ENCODE measurements around the gene MPZL3.

Gene MPZL3

GRCh38 chr11:118251858-118252652, at the start of gene MPZL3:
Gene MPZL3 (minus strand): TSS chr11:118252365. CDS start chr11:118252294, 71 bp downstream.
- DNase-seq (ENCODE audit: low read depth in 2 of 2): peak; percentile 41 to 42

- no peak for DNase-seq (ENCODE audit: low read depth in 2 of 2)
These were observed 49.5 kb upstream of the MPZL3 start for GRCh38 chr11:118301600-118302195.

GRCh38 chr11:118295815-118296454, 43.8 kb upstream of the MPZL3 start:
- DNase-seq (ENCODE audit: low read depth in 2 of 2): no peak

- no peak for DNase-seq (ENCODE audit: low read depth in 2 of 2)
These were observed 43.0 kb upstream of the MPZL3 start for GRCh38 chr11:118295199-118295598.

- DNase-seq (ENCODE audit: low read depth in 2 of 2): no peak
These were observed 41.9 kb upstream of the MPZL3 start for GRCh38 chr11:118294053-118294452.

- DNase-seq (ENCODE audit: low read depth in 2 of 2): peak in 1 of 2 experiments; percentile 2
These were observed 39.4 kb upstream of the MPZL3 start for GRCh38 chr11:118291477-118292135.

GRCh38 chr11:118290923-118291322, 38.8 kb upstream of the MPZL3 start:
- no peak for DNase-seq (ENCODE audit: low read depth in 2 of 2)

- peak; percentile 13 to 18 for DNase-seq (ENCODE audit: low read depth in 2 of 2)
These were observed 37.2 kb upstream of the MPZL3 start for GRCh38 chr11:118289401-118289800.

GRCh38 chr11:118287006-118287405, 34.8 kb upstream of the MPZL3 start:
- DNase-seq (ENCODE audit: low read depth in 2 of 2): peak in 1 of 2 experiments; percentile 9

- no peak for DNase-seq (ENCODE audit: low read depth in 2 of 2)
These were observed 34.4 kb upstream of the MPZL3 start for GRCh38 chr11:118286545-118286944.

GRCh38 chr11:118283756-118284350, 31.7 kb upstream of the MPZL3 start:
- DNase-seq (ENCODE audit: low read depth in 2 of 2): no peak

GRCh38 chr11:118283037-118283636, 31.0 kb upstream of the MPZL3 start:
- no peak for DNase-seq (ENCODE audit: low read depth in 2 of 2)

- no peak for DNase-seq (ENCODE audit: low read depth in 2 of 2)
These were observed 30.4 kb upstream of the MPZL3 start for GRCh38 chr11:118282606-118283005.

GRCh38 chr11:118281284-118281683, 29.1 kb upstream of the MPZL3 start:
- DNase-seq (ENCODE audit: low read depth in 2 of 2): no peak

GRCh38 chr11:118277312-118277711, 25.1 kb upstream of the MPZL3 start:
- DNase-seq (ENCODE audit: low read depth in 2 of 2): no peak

GRCh38 chr11:118276422-118276821, 24.3 kb upstream of the MPZL3 start:
- DNase-seq (ENCODE audit: low read depth in 2 of 2): no peak

GRCh38 chr11:118275176-118275575, 23.0 kb upstream of the MPZL3 start:
- no peak for DNase-seq (ENCODE audit: low read depth in 2 of 2)

- no peak for DNase-seq (ENCODE audit: low read depth in 2 of 2)
These were observed 22.0 kb upstream of the MPZL3 start for GRCh38 chr11:118274186-118274585.

- no peak for DNase-seq (ENCODE audit: low read depth in 2 of 2)
These were observed 19.8 kb upstream of the MPZL3 start for GRCh38 chr11:118272001-118272400.

- no peak for DNase-seq (ENCODE audit: low read depth in 2 of 2)
These were observed 15.3 kb upstream of the MPZL3 start for GRCh38 chr11:118267486-118267885.

- no peak for DNase-seq (ENCODE audit: low read depth in 2 of 2)
These were observed 13.8 kb upstream of the MPZL3 start for GRCh38 chr11:118265954-118266353.
